GM23338 (cell line): ENCODE results near the gene CTNNAL1. TPM values are rescaled to one million over a fixed set of nuclear protein-coding genes. Genes with fewer than 3 reads are reported as not detected.

ENCODE experiments used
- ATAC-seq: fragments of 200-7000 bp; cut with Tn5 transposase; 3 replicates; pipeline ENCODE4 v1.9.1; 2020
- DNase-seq: peaks from one replicate; pipeline ENCODE4 v3.0.0-alpha.2; 2015; ENCODE audit warnings: low spot score
- H2AFZ ChIP-seq: fragments of 200-600 bp; sonication (generic); 2 replicates; pipeline ENCODE4 v1.8.0; 2016; ENCODE audit warnings: antibody characterized with exemption, mild to moderate bottlenecking, moderate library complexity
- H3F3A ChIP-seq: fragments of 200-600 bp; sonication (generic); replicated peaks from 2 replicates; pipeline ENCODE4 v1.8.0; 2017; ENCODE audit warnings: antibody characterized with exemption, mixed run types, low read depth
- H3K27ac ChIP-seq: fragments of 200-600 bp; sonication (generic); 2 replicates; pipeline ENCODE4 v1.6.1; 2016; ENCODE audit warnings: low read depth
- H3K27me3 ChIP-seq: fragments of 200-600 bp; sonication (generic); 2 replicates; pipeline ENCODE4 v1.8.0; 2016; ENCODE audit warnings: mild to moderate bottlenecking, mixed run types, moderate library complexity; ENCODE audit not compliant: insufficient read depth
- H3K36me3 ChIP-seq: fragments of 200-600 bp; sonication (generic); 2 replicates; pipeline ENCODE4 v1.8.0; 2016; ENCODE audit warnings: mild to moderate bottlenecking; ENCODE audit not compliant: insufficient read depth
- H3K4me1 ChIP-seq: fragments of 200-600 bp; sonication (generic); 2 replicates; pipeline ENCODE4 v1.8.0; 2016; ENCODE audit warnings: mild to moderate bottlenecking, moderate library complexity; ENCODE audit not compliant: insufficient read depth
- H3K4me2 ChIP-seq: fragments of 200-600 bp; sonication (generic); 2 replicates; pipeline ENCODE4 v1.7.1; 2017; ENCODE audit warnings: mixed run types
- H3K4me3 ChIP-seq: fragments of 200-600 bp; sonication (generic); 2 replicates; pipeline ENCODE4 v1.6.1; 2016; ENCODE audit warnings: mixed run types
- H3K79me2 ChIP-seq: fragments of 200-600 bp; sonication (generic); replicated peaks from 2 replicates; pipeline ENCODE4 v1.8.0; 2017; ENCODE audit warnings: mild to moderate bottlenecking; ENCODE audit not compliant: insufficient read depth
- H3K9me2 ChIP-seq: fragments of 200-600 bp; sonication (generic); 2 replicates; pipeline ENCODE4 v1.8.0; 2017; ENCODE audit not compliant: insufficient read depth
- H4K20me1 ChIP-seq: fragments of 200-600 bp; sonication (generic); replicated peaks from 2 replicates; pipeline ENCODE4 v1.8.0; 2017; ENCODE audit warnings: mild to moderate bottlenecking; ENCODE audit not compliant: insufficient read depth
- H3K27ac Mint-ChIP-seq: 2 replicates; pipeline ENCODE4 v1.8.0; 2020; ENCODE audit warnings: inconsistent platforms, mild to moderate bottlenecking, moderate library complexity, mixed read lengths
- H3K27me3 Mint-ChIP-seq: 3 replicates; pipeline ENCODE4 v1.8.0; 2022; ENCODE audit warnings: low read depth, mild to moderate bottlenecking, moderate library complexity, mixed read lengths, inconsistent platforms; ENCODE audit not compliant: insufficient read depth, poor library complexity
- H3K36me3 Mint-ChIP-seq: 3 replicates; pipeline ENCODE4 v1.8.0; 2021; ENCODE audit warnings: low read depth, mild to moderate bottlenecking, inconsistent platforms, moderate library complexity, mixed read lengths
- H3K4me1 Mint-ChIP-seq: 3 replicates; pipeline ENCODE4 v1.8.0; 2020; ENCODE audit warnings: mild to moderate bottlenecking, inconsistent platforms, mixed read lengths
- H3K4me3 Mint-ChIP-seq: 3 replicates; pipeline ENCODE4 v1.8.0; 2021; ENCODE audit warnings: moderate library complexity, mild to moderate bottlenecking, inconsistent platforms, mixed read lengths
- H3K9me3 Mint-ChIP-seq: 3 replicates; pipeline ENCODE4 v1.8.0; 2020; ENCODE audit warnings: moderate library complexity, mild to moderate bottlenecking, inconsistent platforms, mixed read lengths
- ETS1 ChIP-seq: IDR thresholded peaks from 2 replicates; pipeline ENCODE4 v1.6.1; 2016; ENCODE audit warnings: antibody characterized with exemption
- EZH2 ChIP-seq: fragments of 200-600 bp; sonication (generic); IDR thresholded peaks from one replicate; pipeline ENCODE4 v1.8.0; 2017; ENCODE audit warnings: antibody characterized with exemption, mild to moderate bottlenecking, low read depth; ENCODE audit not compliant: unreplicated experiment
- JUNB ChIP-seq: IDR thresholded peaks from one replicate; pipeline ENCODE4 v1.6.1; 2016; ENCODE audit warnings: antibody characterized with exemption; ENCODE audit not compliant: unreplicated experiment
- REST ChIP-seq: IDR thresholded peaks from one replicate; pipeline ENCODE4 v1.6.1; 2018; ENCODE audit warnings: antibody characterized with exemption; ENCODE audit not compliant: unreplicated experiment
- ZNF114 ChIP-seq: fragments of 250-450 bp; sonication (Bioruptor Pico); IDR thresholded peaks from 2 replicates; pipeline ENCODE4 v1.5.0; 2020; ENCODE audit warnings: mild to moderate bottlenecking, moderate library complexity
- ZNF462 ChIP-seq: fragments of 250-450 bp; sonication (Bioruptor Pico); IDR thresholded peaks from 2 replicates; pipeline ENCODE4 v1.5.0; 2020; ENCODE audit warnings: mild to moderate bottlenecking, moderate library complexity
- polyA plus RNA-seq: library from polyadenylated mRNA; unstranded; fragments of >200 nt; fragmentation: Nextera tagmentation; extraction: Ambion mirVana; gene quantifications from 2 replicates; pipeline ENCODE4 v1.2.1, GENCODE V29; 2016
- total RNA-seq: library from RNA; depleted of rRNA; stranded (reverse); fragments of >200 nt; shearing (Covaris generic); gene quantifications from 2 replicates; pipeline ENCODE4 v1.2.3, GENCODE V29; 2014

Gene CTNNAL1
- total and polyA plus RNA-seq, 2 experiments from 2014 or later: 63.0 to 211 TPM

- Mint-ChIP-seq H3K9me3 (no peaks in the 10 kb centered on the region; the same call in 2 of the 3 replicates), H3K4me3 (no peak overlapping the region), H3K27ac (no peak overlapping the region), H3K27me3 (peaks cover under 1% of the 10 kb centered on the region), H3K36me3 (peaks cover 18% of the 10 kb centered on the region), H3K4me1 (peaks cover 4% of the 10 kb centered on the region; the same call in 2 of the 3 replicates)
- H3K4me2 ChIP-seq: no peak overlapping the region
- DNase-seq (no peak), ATAC-seq (no peak)
- no peaks in the 10 kb centered on the region for H3K4me1 ChIP-seq
- H3K9me2 ChIP-seq: no peaks in the 10 kb centered on the region
- no peak overlapping the region for H3K27ac ChIP-seq
- H3K4me3 ChIP-seq: no peak overlapping the region
- H3K36me3 ChIP-seq: peaks cover 3% of the 10 kb centered on the region; the same call in 1 of the 2 replicates
- H3K27me3 ChIP-seq: no peaks in the 10 kb centered on the region
- H2AFZ ChIP-seq: no peak overlapping the region
- H4K20me1 ChIP-seq: peaks cover 10% of the 10 kb centered on the region; the same call in 1 of the 2 replicates
- no peaks in the 10 kb centered on the region; the same call in 1 of the 2 replicates for H3K79me2 ChIP-seq
- no peaks in the 10 kb centered on the region for H3F3A ChIP-seq
- TF ChIP-seq ZNF462 (CRISPR knock-in tag) (no peak), ETS1 (no peak)
Measured at GRCh38 chr9:109020113-109020512, 6.8 kb upstream of the CTNNAL1 start.

GRCh38 chr9:109019420-109019819 is 6.1 kb upstream of the CTNNAL1 start:
- Mint-ChIP-seq H3K27me3 (no peaks in the 10 kb centered on the region), H3K27ac (no peak overlapping the region), H3K4me3 (no peak overlapping the region), H3K4me1 (peaks cover 10% of the 10 kb centered on the region; the same call in 2 of the 3 replicates), H3K9me3 (no peaks in the 10 kb centered on the region; the same call in 2 of the 3 replicates), H3K36me3 (peaks cover 18% of the 10 kb centered on the region)
- ATAC-seq (no peak), DNase-seq (no peak)
- Histone ChIP-seq H3K27ac (no peak overlapping the region), H3K4me3 (no peak overlapping the region), H4K20me1 (peaks cover 8% of the 10 kb centered on the region; the same call in 1 of the 2 replicates), H3K4me2 (no peak overlapping the region), H3K36me3 (peaks cover 3% of the 10 kb centered on the region; the same call in 1 of the 2 replicates), H3K4me1 (peaks cover 4% of the 10 kb centered on the region; the same call in 1 of the 2 replicates), H3F3A (peaks cover 2% of the 10 kb centered on the region; the same call in 1 of the 2 replicates), H3K79me2 (no peaks in the 10 kb centered on the region; the same call in 1 of the 2 replicates), H3K9me2 (no peaks in the 10 kb centered on the region), H2AFZ (no peak overlapping the region), H3K27me3 (no peaks in the 10 kb centered on the region)
- TF ChIP-seq JUNB (no peak), EZH2 (no peak), ZNF114 (CRISPR knock-in tag) (no peak), REST (no peak)
